Right atrium auricular region (tissue), 2 donors: ENCODE measurements around the gene SEPTIN12. TPM values are rescaled to one million over a fixed set of nuclear protein-coding genes. Genes with fewer than 3 reads are reported as not detected.

Experiments
- DNase-seq: peaks from one replicate; pipeline ENCODE4 v3.0.0-alpha.2; 2019; ENCODE audit warnings: low spot score
- H3K27ac ChIP-seq, 2 donors: fragments of 200-600 bp; sonication (generic); 1 replicate in 1 of 2; 2 replicates in 1 of 2; pipeline ENCODE4 v1.5.1; 2016 to 2019
- H3K27me3 ChIP-seq, 2 donors: fragments of 200-600 bp; sonication (generic); one replicate each; pipeline versions ENCODE4 v1.5.1 to v1.6.0; 2017 to 2019
- H3K36me3 ChIP-seq: fragments of 200-600 bp; sonication (generic); one replicate; pipeline ENCODE4 v1.5.1; 2016
- H3K4me1 ChIP-seq, 2 donors: fragments of 200-600 bp; sonication (generic); one replicate each; pipeline versions ENCODE4 v1.5.1 to v1.6.0; 2017 to 2019
- H3K4me3 ChIP-seq, 2 donors: fragments of 200-600 bp; sonication (generic); 1 replicate in 1 of 2; 2 replicates in 1 of 2; pipeline ENCODE4 v1.5.1; 2017 to 2019; ENCODE audit warnings: mild to moderate bottlenecking in 1 of 2, moderate library complexity in 1 of 2
- H3K9me3 ChIP-seq, 2 donors: fragments of 200-600 bp; sonication (generic); one replicate each; pipeline ENCODE4 v1.5.1; 2019
- total RNA-seq, 2 donors: library from RNA; depleted of rRNA; stranded (reverse); fragments of >200 nt; gene quantifications; one replicate each; pipeline ENCODE4 v1.1.0, GENCODE V29; 2016
- TF ChIP-seq, protein P1 (sequence below), 2 donors: fragments of 200-600 bp; sonication (generic); IDR thresholded peaks; one replicate each; pipeline ENCODE4 v1.5.1; 2019; ENCODE audit warnings: antibody characterized with exemption in 2 of 2

Gene SEPTIN12
- total RNA-seq, 2 donors from 2014 or later = not detected

DNA sequence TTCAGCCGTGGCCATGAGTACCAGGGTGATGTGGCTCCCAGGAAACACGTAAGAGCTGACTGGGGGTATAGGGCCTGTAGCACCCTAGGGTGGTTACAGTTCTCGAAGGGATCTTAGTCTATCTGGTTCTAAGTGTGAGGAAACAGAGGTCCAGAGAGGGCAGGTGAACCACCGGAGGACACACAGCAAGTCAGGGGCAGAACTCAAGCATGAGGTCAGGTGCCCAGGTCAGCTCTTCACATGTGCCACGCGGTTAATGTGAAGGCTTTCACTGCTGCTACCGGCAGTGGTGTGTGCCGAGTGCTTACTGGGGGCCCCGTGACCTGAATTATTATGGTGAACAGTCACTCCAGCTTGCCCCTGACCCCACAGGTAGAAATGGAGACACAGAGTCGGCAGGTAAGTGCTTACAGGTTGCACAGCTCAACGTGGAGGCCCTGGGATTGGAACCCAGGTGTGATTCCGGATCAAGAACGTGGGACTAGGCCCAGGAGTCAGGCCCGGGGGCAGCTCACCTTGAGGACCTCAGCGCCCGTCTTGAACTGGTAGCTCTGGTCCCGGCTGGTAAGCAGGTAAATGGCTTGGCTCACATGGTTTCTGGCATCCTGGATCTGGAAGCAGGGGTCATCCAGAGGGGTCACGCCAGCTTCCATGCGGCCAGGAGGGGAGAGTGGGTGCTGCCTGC lies 11.2 kb upstream of the SEPTIN12 start:
- no peaks in the 10 kb centered on the region for H3K27me3 ChIP-seq
- no peak overlapping the region for H3K27ac ChIP-seq
- TF ChIP-seq, protein P1, sequence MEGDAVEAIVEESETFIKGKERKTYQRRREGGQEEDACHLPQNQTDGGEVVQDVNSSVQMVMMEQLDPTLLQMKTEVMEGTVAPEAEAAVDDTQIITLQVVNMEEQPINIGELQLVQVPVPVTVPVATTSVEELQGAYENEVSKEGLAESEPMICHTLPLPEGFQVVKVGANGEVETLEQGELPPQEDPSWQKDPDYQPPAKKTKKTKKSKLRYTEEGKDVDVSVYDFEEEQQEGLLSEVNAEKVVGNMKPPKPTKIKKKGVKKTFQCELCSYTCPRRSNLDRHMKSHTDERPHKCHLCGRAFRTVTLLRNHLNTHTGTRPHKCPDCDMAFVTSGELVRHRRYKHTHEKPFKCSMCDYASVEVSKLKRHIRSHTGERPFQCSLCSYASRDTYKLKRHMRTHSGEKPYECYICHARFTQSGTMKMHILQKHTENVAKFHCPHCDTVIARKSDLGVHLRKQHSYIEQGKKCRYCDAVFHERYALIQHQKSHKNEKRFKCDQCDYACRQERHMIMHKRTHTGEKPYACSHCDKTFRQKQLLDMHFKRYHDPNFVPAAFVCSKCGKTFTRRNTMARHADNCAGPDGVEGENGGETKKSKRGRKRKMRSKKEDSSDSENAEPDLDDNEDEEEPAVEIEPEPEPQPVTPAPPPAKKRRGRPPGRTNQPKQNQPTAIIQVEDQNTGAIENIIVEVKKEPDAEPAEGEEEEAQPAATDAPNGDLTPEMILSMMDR (IDR thresholded peaks at IDR 0.05) = no peak
- peaks cover 11% of the 10 kb centered on the region for H3K36me3 ChIP-seq
- no peak for DNase-seq
- no peak overlapping the region for H3K4me3 ChIP-seq
- H3K4me1 ChIP-seq = peaks cover 0 to 33% of the 10 kb centered on the region in 2 donors
- no peaks in the 10 kb centered on the region for H3K9me3 ChIP-seq

DNA sequence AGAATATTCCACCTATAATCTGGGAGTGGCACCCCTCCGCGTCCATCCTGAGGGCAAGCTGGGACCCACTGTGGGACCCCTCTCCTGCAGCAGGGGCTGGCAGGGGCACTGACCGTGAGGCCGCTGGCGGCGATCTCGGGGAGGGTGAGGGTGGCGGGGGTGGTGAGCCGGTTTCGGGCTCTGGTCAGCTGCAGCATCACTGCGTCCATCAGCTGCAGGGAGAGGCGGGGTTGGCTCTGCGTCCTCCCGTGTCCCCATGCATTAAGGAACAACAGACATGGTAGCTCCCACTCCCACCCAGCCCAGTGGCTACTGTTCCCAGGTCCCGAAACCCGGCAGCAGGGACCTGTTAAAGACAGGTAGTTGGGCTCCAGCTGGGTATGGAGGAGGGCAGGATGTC lies 10.3 kb upstream of the SEPTIN12 start:
- Histone ChIP-seq H3K4me1 (peaks cover 0 to 26% of the 10 kb centered on the region in 2 donors), H3K27ac (no peak overlapping the region), H3K9me3 (no peaks in the 10 kb centered on the region), H3K4me3 (no peak overlapping the region), H3K27me3 (no peaks in the 10 kb centered on the region), H3K36me3 (peaks cover 8% of the 10 kb centered on the region)
- DNase-seq = no peak
- TF ChIP-seq, protein P1 (IDR thresholded peaks at IDR 0.05) = no peak

DNA sequence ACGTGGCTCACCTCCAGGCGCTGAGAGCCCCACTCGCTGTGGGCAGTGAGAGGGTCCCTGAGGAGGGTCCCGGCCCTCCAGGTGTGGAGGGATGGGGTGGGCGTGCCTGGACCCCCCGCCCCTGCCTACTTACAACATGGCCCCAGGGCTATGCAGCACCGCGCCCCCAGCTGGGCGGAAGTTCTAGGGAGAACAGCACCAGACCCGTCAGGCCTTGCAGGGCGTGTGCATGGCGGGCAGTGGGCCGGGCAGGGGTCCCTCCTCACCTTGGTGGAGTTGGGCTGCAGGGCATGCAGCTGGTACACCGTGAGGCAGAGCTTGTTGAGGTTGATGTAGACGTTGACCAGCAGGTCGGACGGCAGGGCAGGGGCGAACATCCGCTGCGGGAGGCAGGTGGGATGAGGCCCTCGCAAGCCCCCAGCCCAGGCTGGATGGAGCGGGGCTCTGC lies 9.7 kb upstream of the SEPTIN12 start:
- no peaks in the 10 kb centered on the region for H3K27me3 ChIP-seq
- TF ChIP-seq, protein P1 (IDR thresholded peaks at IDR 0.05) = no peak
- H3K4me3 ChIP-seq = no peak overlapping the region
- H3K27ac ChIP-seq = no peak overlapping the region
- H3K4me1 ChIP-seq = peaks cover 0 to 20% of the 10 kb centered on the region in 2 donors
- DNase-seq = no peak
- peaks cover 8% of the 10 kb centered on the region for H3K36me3 ChIP-seq
- no peaks in the 10 kb centered on the region for H3K9me3 ChIP-seq

DNA sequence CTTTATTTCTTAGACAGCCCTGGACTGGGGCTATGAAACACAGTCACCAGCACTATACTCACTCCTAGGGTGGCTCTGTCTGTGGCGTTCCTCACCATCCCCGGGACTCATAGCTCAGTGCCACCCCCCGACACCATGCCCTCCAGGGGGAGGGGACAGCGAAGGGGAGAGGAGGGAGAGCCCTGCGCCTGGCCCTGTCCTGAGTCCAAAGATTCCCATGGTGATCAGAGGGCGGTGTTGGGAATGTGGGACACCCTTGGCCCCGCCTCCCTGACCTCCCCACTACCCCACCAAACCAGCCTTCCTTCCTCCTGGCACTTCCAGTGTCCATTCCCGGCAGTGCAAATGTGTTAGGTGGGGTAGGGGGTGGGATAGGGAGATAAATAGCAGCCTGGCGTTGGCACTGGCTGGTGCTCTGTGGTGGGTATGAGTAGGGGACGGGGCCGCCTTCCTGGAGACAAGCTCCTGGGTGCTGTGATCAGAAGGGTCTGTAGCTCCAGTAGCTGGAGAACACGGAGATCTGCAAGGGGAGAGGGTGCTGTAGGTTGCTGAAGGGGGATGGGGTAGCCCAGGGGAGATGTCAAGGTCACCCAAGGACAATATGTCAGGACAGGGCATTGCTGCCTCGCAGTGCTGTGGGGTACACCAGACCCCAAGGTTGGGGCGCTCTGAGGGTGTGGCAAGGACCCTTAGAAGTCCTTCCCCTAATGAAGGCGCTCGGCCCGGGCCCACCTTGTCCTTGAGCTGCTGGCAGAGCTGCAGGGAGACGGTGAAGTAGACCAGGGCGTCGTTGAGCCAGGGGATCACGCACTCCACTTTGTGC lies 9.0 kb upstream of the SEPTIN12 start:
- Histone ChIP-seq H3K27ac (no peak overlapping the region), H3K9me3 (no peaks in the 10 kb centered on the region), H3K4me1 (peaks cover 0 to 20% of the 10 kb centered on the region in 2 donors), H3K27me3 (no peaks in the 10 kb centered on the region), H3K4me3 (no peak overlapping the region), H3K36me3 (peaks cover 8% of the 10 kb centered on the region)
- DNase-seq = no peak
- TF ChIP-seq, protein P1 (IDR thresholded peaks at IDR 0.05) = no peak

DNA sequence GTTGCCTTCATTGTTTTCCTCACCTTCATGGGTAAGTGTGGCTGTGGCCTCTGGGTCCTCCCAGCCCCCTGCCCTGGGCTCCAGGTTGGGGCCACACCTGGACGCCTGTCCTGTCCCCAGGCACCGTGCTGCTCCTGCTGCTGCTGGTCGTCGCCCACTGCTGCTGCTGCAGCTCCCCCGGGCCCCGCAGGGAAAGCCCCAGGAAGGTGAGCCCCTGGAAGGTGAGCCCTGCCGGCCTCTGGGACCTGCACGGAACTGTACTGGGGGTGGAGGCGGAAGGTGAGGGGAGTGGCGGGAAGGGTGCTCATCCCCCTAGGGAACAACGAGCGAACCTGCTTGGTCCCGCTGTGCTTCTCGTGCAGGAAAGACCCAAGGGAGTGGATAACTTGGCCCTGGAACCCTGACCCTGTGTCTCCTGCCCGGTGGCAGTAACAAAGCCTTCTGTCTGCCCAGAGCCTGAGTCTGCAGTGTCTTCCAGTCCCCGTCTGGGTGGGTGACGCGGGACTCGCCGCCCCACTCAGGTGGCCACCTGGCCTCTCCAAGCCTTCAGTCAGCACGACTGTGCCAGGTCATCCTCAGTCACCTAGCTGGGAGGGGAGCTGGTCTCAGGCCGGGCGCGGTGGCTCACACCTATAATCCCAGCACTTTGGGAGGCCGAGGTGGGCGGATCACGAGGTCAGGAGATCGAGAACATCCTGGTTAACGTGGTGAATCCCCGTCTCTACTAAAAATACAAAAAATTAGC lies 7.9 kb upstream of the SEPTIN12 start:
- Histone ChIP-seq H3K27me3 (no peaks in the 10 kb centered on the region), H3K27ac (no peak overlapping the region), H3K9me3 (no peaks in the 10 kb centered on the region), H3K4me3 (no peak overlapping the region), H3K4me1 (peaks cover 0 to 10% of the 10 kb centered on the region in 2 donors), H3K36me3 (peaks cover 8% of the 10 kb centered on the region)
- TF ChIP-seq, protein P1 (IDR thresholded peaks at IDR 0.05) = no peak
- no peak for DNase-seq
